Measurements from ENCODE around the gene EXOSC3. TPM values are rescaled to one million over a fixed set of nuclear protein-coding genes. Genes with fewer than 3 reads are reported as not detected.
"Not testable (repeated sequence)": the region's sequence is repeated elsewhere in the genome, so short reads cannot be mapped to it uniquely, and the experiment has no call there.

EXOSC3 gene
- total RNA-seq, 1 experiment from 2014 or later = 167 TPM

- no peak for DNase-seq (ENCODE audit: low read depth)
Observed at GRCh38 chr9:37775216-37775919, 9.5 kb downstream of the EXOSC3 start.

GRCh38 chr9:37769995-37770394 lies 14.9 kb downstream of the EXOSC3 start:
- DNase-seq (ENCODE audit: low read depth) = no peak

GRCh38 chr9:37769306-37769705 lies 15.6 kb downstream of the EXOSC3 start:
- DNase-seq (ENCODE audit: low read depth) = no peak

GRCh38 chr9:37765263-37765662 lies 19.6 kb downstream of the EXOSC3 start:
- DNase-seq (ENCODE audit: low read depth) = not testable (repeated sequence)

- DNase-seq (ENCODE audit: low read depth) = no peak
Observed at GRCh38 chr9:37761511-37761910, 23.4 kb downstream of the EXOSC3 start.

- DNase-seq (ENCODE audit: low read depth) = no peak
Observed at GRCh38 chr9:37760416-37761161, 24.3 kb downstream of the EXOSC3 start.

GRCh38 chr9:37758747-37759146 lies 26.1 kb downstream of the EXOSC3 start:
- no peak for DNase-seq (ENCODE audit: low read depth)

- peak; percentile 82 for DNase-seq (ENCODE audit: low read depth)
Observed at GRCh38 chr9:37753489-37754190, 31.2 kb downstream of the EXOSC3 start, which contains the start of gene TRMT10B. Gene TRMT10B (plus strand): TSS chr9:37753805. CDS start chr9:37761932, 8,127 bp downstream.

GRCh38 chr9:37752642-37753488 lies 32.0 kb downstream of the EXOSC3 start:
- DNase-seq (ENCODE audit: low read depth) = no peak

GRCh38 chr9:37752112-37752511 lies 32.8 kb downstream of the EXOSC3 start:
- DNase-seq (ENCODE audit: low read depth) = not testable (repeated sequence)

GRCh38 chr9:37751704-37752103 lies 33.2 kb downstream of the EXOSC3 start:
- not testable (repeated sequence) for DNase-seq (ENCODE audit: low read depth)

- no peak for DNase-seq (ENCODE audit: low read depth)
Observed at GRCh38 chr9:37751186-37751585, 33.7 kb downstream of the EXOSC3 start.

- DNase-seq (ENCODE audit: low read depth) = no peak
Observed at GRCh38 chr9:37749129-37749528, 35.7 kb downstream of the EXOSC3 start.

- DNase-seq (ENCODE audit: low read depth) = peak; percentile 72
Observed at GRCh38 chr9:37747271-37747753, 37.6 kb downstream of the EXOSC3 start.

GRCh38 chr9:37746448-37747270 lies 38.2 kb downstream of the EXOSC3 start:
- peak; percentile 41 for DNase-seq (ENCODE audit: low read depth)

GRCh38 chr9:37745970-37746369 lies 38.9 kb downstream of the EXOSC3 start:
- DNase-seq (ENCODE audit: low read depth) = no peak

- DNase-seq (ENCODE audit: low read depth) = no peak
Observed at GRCh38 chr9:37740631-37741328, 44.1 kb downstream of the EXOSC3 start.

GRCh38 chr9:37740128-37740527 lies 44.7 kb downstream of the EXOSC3 start:
- no peak for DNase-seq (ENCODE audit: low read depth)

- DNase-seq (ENCODE audit: low read depth) = no peak
Observed at GRCh38 chr9:37739222-37739621, 45.6 kb downstream of the EXOSC3 start.

GRCh38 chr9:37732952-37733351 lies 51.9 kb downstream of the EXOSC3 start:
- DNase-seq (ENCODE audit: low read depth) = no peak
